ENCODE results near the gene PIM3. TPM values are rescaled to one million over a fixed set of nuclear protein-coding genes. Genes with fewer than 3 reads are reported as not detected.

The PIM3 gene
- total RNA-seq, 2 donors from 2014 or later, result 57.3 to 98.9 TPM

Small RNAs within 50 kb of the gene (microRNA-seq; reads per million reads assigned to microRNA genes)
- 0 reads per million in 2 donors for gene MIR6821 (ENCODE audit: borderline number of aligned reads in 2 of 2, borderline replicate concordance in 2 of 2)

Small RNAs within 50 kb of the gene (small RNA-seq; reads per million reads assigned to genes)
- not detected for gene MIR6821

Other genes with a start within 250 kb of the PIM3 start
- gene BRD1, start 132.9 kb upstream of the PIM3 start, total RNA-seq, result 10 to 100 TPM; 21.8 to 36.9 TPM
- 10 to 100 TPM in 1 of 2 donors, 1 to 10 TPM in 1; 9.6 to 17.1 TPM for gene ZBED4, start 106.9 kb upstream of the PIM3 start, total RNA-seq
- gene ALG12, start 42.3 kb upstream of the PIM3 start, total RNA-seq, result 10 to 100 TPM; 16.2 to 17.9 TPM
- gene CRELD2, start 42.1 kb upstream of the PIM3 start, total RNA-seq, result 100 to 1,000 TPM in 1 of 2 donors, 10 to 100 TPM in 1; 73.9 to 201 TPM
- gene IL17REL, start 52.0 kb downstream of the PIM3 start, total RNA-seq, result not detected
- not detected for gene TTLL8, start 97.5 kb downstream of the PIM3 start, total RNA-seq
- gene MLC1, start 124.7 kb downstream of the PIM3 start, total RNA-seq, result not detected
- gene MOV10L1, start 129.2 kb downstream of the PIM3 start, total RNA-seq, result under 1 TPM in 1 of 2 donors, not detected in 1; 0.52 TPM
- 1 to 10 TPM in 1 of 2 donors, under 1 TPM in 1; 0.33 to 3.1 TPM for gene PANX2, start 210.0 kb downstream of the PIM3 start, total RNA-seq
- gene TRABD, start 225.1 kb downstream of the PIM3 start, total RNA-seq, result 100 to 1,000 TPM in 1 of 2 donors, 10 to 100 TPM in 1; 82.8 to 110 TPM
- 10 to 100 TPM; 23.6 to 57.4 TPM for gene SELENOO, start 240.2 kb downstream of the PIM3 start, total RNA-seq